Measurements from ENCODE around the gene TMCO5A. TPM values are rescaled to one million over a fixed set of nuclear protein-coding genes. Genes with fewer than 3 reads are reported as not detected.
"Not testable (repeated sequence)": the region's sequence is repeated elsewhere in the genome, so short reads cannot be mapped to it uniquely, and the experiment has no call there.

The TMCO5A gene
- total and polyA plus RNA-seq, 8 donors = not detected

- FAIRE-seq (no peak), ATAC-seq (no peak), DNase-seq (no peak)
- Histone ChIP-seq H3K27me3 (no peaks in the 10 kb centered on the region), H3K4me1 (no peaks in the 10 kb centered on the region), H3K4me3 (no peak overlapping the region), H3K9me3 (no peaks in the 10 kb centered on the region), H3K36me3 (no peaks in the 10 kb centered on the region), H3K27ac (no peak overlapping the region)
- TF ChIP-seq CTCF (IDR thresholded peaks at IDR 0.05) = no peak
- 92 to 97% methylated on average over 4 of the region's 4 CpGs for WGBS, 2 donors
- intact Hi-C loops (cut with DNase I) = no loop called here
Observed at GRCh38 chr15:37951999-37952398, 17.6 kb downstream of the TMCO5A start.

- FAIRE-seq; intact Hi-C loops (cut with DNase I): not testable (repeated sequence)
- 74 to 79% methylated on average over 1 of the region's 1 CpG for WGBS, 2 donors
Observed at GRCh38 chr15:37960742-37961141, 26.3 kb downstream of the TMCO5A start.

GRCh38 chr15:37967788-37968187 lies 33.3 kb downstream of the TMCO5A start:
- no peak overlapping the region for H3K4me3 ChIP-seq
- H3K36me3 ChIP-seq = no peaks in the 10 kb centered on the region
- TF ChIP-seq CTCF (IDR thresholded peaks at IDR 0.05) = no peak
- intact Hi-C loops (cut with DNase I) = no loop called here
- H3K27me3 ChIP-seq = no peaks in the 10 kb centered on the region
- no peaks in the 10 kb centered on the region for H3K4me1 ChIP-seq
- FAIRE-seq (no peak), ATAC-seq (peak; percentile 11 to 89 (median 75)), DNase-seq (peak in 1 of 6 donors; percentile 38)
- 5 to 9% methylated on average over 1 of the region's 1 CpG for WGBS, 2 donors
- H3K9me3 ChIP-seq = no peaks in the 10 kb centered on the region
- H3K27ac ChIP-seq = peak overlapping the region in 2 of 4 donors; percentile 12 to 28

More at GRCh38 chr15:37960742-37961141, 26.3 kb downstream of the TMCO5A start:
- not testable (repeated sequence) for H3K4me1 ChIP-seq, ATAC-seq, H3K27me3 ChIP-seq, DNase-seq, H3K9me3 ChIP-seq, H3K36me3 ChIP-seq, H3K27ac ChIP-seq, H3K4me3 ChIP-seq

- H3K4me1 ChIP-seq = no peaks in the 10 kb centered on the region
- ATAC-seq = no peak
- no peaks in the 10 kb centered on the region for H3K27me3 ChIP-seq
- H3K27ac ChIP-seq = no peak overlapping the region
- no peaks in the 10 kb centered on the region for H3K36me3 ChIP-seq
- no peaks in the 10 kb centered on the region for H3K9me3 ChIP-seq
- no peak for DNase-seq
- FAIRE-seq = no peak
- WGBS, 2 donors = 70 to 82% methylated on average over 2 of the region's 2 CpGs
- no peak for TF ChIP-seq CTCF (IDR thresholded peaks at IDR 0.05)
- no peak overlapping the region for H3K4me3 ChIP-seq
- intact Hi-C loops (cut with DNase I) = no loop called here
Observed at GRCh38 chr15:37973856-37974255, 39.4 kb downstream of the TMCO5A start.

- no peak for FAIRE-seq
- ATAC-seq = no peak
- WGBS, 2 donors = 84 to 95% methylated on average over 4 of the region's 4 CpGs
- intact Hi-C loops (cut with DNase I) = no loop called here
- no peaks in the 10 kb centered on the region for H3K9me3 ChIP-seq
- H3K4me3 ChIP-seq = no peak overlapping the region
- no peaks in the 10 kb centered on the region for H3K27me3 ChIP-seq
- no peak for TF ChIP-seq CTCF (IDR thresholded peaks at IDR 0.05)
- no peaks in the 10 kb centered on the region for H3K36me3 ChIP-seq
- DNase-seq = no peak
- no peak overlapping the region for H3K27ac ChIP-seq
- H3K4me1 ChIP-seq = no peaks in the 10 kb centered on the region
Observed at GRCh38 chr15:37978231-37978630, 43.8 kb downstream of the TMCO5A start.
